ENCODE results near the gene RGPD3. TPM values are rescaled to one million over a fixed set of nuclear protein-coding genes. Genes with fewer than 3 reads are reported as not detected.
"Not testable (repeated sequence)": the region's sequence is repeated elsewhere in the genome, so short reads cannot be mapped to it uniquely, and the experiment has no call there.

RGPD3 gene
- 0.07 and 0.17 TPM in 2 replicates for total RNA-seq (ENCODE audit: low replicate concordance)
- long read RNA-seq = 0 reads

DNA sequence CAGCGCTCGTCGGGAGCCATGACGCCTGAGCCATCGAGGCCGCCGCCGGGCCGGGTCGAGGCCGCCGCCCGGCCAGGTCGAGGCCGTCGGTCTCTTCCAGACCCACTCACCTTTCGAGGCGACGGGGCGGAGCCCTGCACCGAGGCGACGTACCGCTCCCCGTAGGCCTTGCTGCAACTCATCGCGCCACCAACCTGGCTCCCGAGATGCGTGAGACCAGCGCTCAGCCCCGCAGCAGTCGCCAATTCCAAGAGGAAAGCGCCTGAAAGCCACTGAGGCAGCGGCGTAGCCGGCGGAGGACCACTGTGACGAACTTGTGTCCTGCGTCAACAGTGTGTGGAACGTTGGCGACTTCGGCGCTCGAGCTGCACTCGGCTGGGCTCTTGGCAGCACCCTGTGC lies at the start of gene RGPD3:
TSS of gene RGPD3 (minus strand) at position 307 of the 400 bp plus-strand sequence. CDS start at position 182, 125 bp downstream.
- H3K4me3 Mint-ChIP-seq; H3K4me1 Mint-ChIP-seq (ENCODE audit: unreplicated experiment); H3K36me3 Mint-ChIP-seq; DNase-seq (ENCODE audit: extremely low spot score, unreplicated experiment); H3K27me3 Mint-ChIP-seq; H3K27ac Mint-ChIP-seq; H3K9me3 Mint-ChIP-seq: not testable (repeated sequence)

- Mint-ChIP-seq H3K4me1 (ENCODE audit: unreplicated experiment) (no peaks in the 10 kb centered on the region), H3K36me3 (no peaks in the 10 kb centered on the region), H3K27ac (no peak overlapping the region)
These were observed 49.1 kb upstream of the RGPD3 start for GRCh38 chr2:106517329-106517728.

GRCh38 chr2:106516864-106517263 lies 48.7 kb upstream of the RGPD3 start:
- Mint-ChIP-seq H3K27me3 (no peaks in the 10 kb centered on the region), H3K4me3 (no peak overlapping the region), H3K36me3 (no peaks in the 10 kb centered on the region), H3K4me1 (ENCODE audit: unreplicated experiment) (no peaks in the 10 kb centered on the region), H3K9me3 (no peaks in the 10 kb centered on the region), H3K27ac (no peak overlapping the region)
- no peak for DNase-seq (ENCODE audit: extremely low spot score, unreplicated experiment)
- TF ChIP-seq CTCF (conservative IDR thresholded peaks at IDR 0.05) = no peak

More at GRCh38 chr2:106517329-106517728, 49.1 kb upstream of the RGPD3 start:
- no peak overlapping the region for H3K4me3 Mint-ChIP-seq
- no peak for DNase-seq (ENCODE audit: extremely low spot score, unreplicated experiment)
- no peaks in the 10 kb centered on the region for H3K9me3 Mint-ChIP-seq
- no peaks in the 10 kb centered on the region for H3K27me3 Mint-ChIP-seq
- TF ChIP-seq CTCF (conservative IDR thresholded peaks at IDR 0.05) = no peak

GRCh38 chr2:106516436-106516835 lies 48.2 kb upstream of the RGPD3 start:
- H3K27ac Mint-ChIP-seq = no peak overlapping the region
- no peaks in the 10 kb centered on the region for H3K4me1 Mint-ChIP-seq (ENCODE audit: unreplicated experiment)

GRCh38 chr2:106514827-106515226 lies 46.6 kb upstream of the RGPD3 start:
- H3K4me3 Mint-ChIP-seq; H3K27ac Mint-ChIP-seq; DNase-seq (ENCODE audit: extremely low spot score, unreplicated experiment); H3K9me3 Mint-ChIP-seq; H3K27me3 Mint-ChIP-seq; H3K36me3 Mint-ChIP-seq; H3K4me1 Mint-ChIP-seq (ENCODE audit: unreplicated experiment): not testable (repeated sequence)

More at GRCh38 chr2:106516436-106516835, 48.2 kb upstream of the RGPD3 start:
- H3K36me3 Mint-ChIP-seq = no peaks in the 10 kb centered on the region
- H3K4me3 Mint-ChIP-seq = no peak overlapping the region
- no peaks in the 10 kb centered on the region for H3K9me3 Mint-ChIP-seq
- H3K27me3 Mint-ChIP-seq = no peaks in the 10 kb centered on the region
- DNase-seq (ENCODE audit: extremely low spot score, unreplicated experiment) = no peak
- no peak for TF ChIP-seq CTCF (conservative IDR thresholded peaks at IDR 0.05)

GRCh38 chr2:106513391-106513790 lies 45.2 kb upstream of the RGPD3 start:
- not testable (repeated sequence) for H3K36me3 Mint-ChIP-seq; DNase-seq (ENCODE audit: extremely low spot score, unreplicated experiment); H3K27ac Mint-ChIP-seq; H3K9me3 Mint-ChIP-seq; H3K27me3 Mint-ChIP-seq; H3K4me1 Mint-ChIP-seq (ENCODE audit: unreplicated experiment); H3K4me3 Mint-ChIP-seq

DNA sequence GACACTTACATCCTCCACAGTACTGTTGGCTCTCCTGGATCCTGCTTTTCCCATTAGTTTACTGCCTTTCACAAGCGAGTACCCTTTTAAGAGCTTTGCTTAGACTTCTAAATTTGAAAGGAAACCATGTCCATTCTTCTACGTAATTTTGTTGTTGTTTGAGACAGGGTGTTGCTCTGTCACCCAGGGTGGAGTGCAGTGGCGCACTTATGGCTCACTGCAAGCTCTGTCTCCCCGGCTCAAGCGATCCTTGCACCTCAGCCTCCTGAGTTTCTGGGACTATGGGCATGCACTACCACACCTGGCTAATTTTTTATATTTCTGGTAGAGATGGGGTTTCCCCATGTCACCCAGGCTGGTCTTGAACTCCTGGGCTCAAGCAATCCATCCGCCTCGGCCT lies 43.7 kb upstream of the RGPD3 start:
- H3K9me3 Mint-ChIP-seq; DNase-seq (ENCODE audit: extremely low spot score, unreplicated experiment); H3K4me3 Mint-ChIP-seq; H3K36me3 Mint-ChIP-seq; H3K27me3 Mint-ChIP-seq; H3K4me1 Mint-ChIP-seq (ENCODE audit: unreplicated experiment); H3K27ac Mint-ChIP-seq: not testable (repeated sequence)

- not testable (repeated sequence) for H3K4me3 Mint-ChIP-seq; H3K27me3 Mint-ChIP-seq; H3K36me3 Mint-ChIP-seq; H3K9me3 Mint-ChIP-seq; H3K27ac Mint-ChIP-seq; DNase-seq (ENCODE audit: extremely low spot score, unreplicated experiment); H3K4me1 Mint-ChIP-seq (ENCODE audit: unreplicated experiment)
These were observed 43.3 kb upstream of the RGPD3 start for GRCh38 chr2:106511476-106511901.

DNA sequence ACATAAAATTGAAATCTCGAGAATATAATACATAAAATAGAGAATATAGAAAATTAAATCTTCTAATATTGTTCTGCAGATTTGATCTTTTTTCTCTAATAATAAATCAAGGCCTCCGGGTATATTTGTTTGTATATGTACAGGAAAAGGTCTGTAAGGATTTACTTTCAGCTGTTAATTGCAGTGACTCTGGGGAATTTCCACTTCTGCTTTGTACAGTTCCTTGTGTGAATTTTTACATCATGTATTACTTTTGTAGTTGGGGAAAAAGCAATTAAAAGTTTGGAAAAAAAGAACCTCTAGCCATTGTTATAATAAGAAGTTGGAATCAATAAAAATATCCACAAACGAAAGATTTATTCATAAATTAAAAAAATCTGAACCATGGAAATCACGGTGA lies 42.6 kb upstream of the RGPD3 start:
- not testable (repeated sequence) for H3K27ac Mint-ChIP-seq; H3K4me1 Mint-ChIP-seq (ENCODE audit: unreplicated experiment); H3K27me3 Mint-ChIP-seq; H3K36me3 Mint-ChIP-seq; DNase-seq (ENCODE audit: extremely low spot score, unreplicated experiment); H3K9me3 Mint-ChIP-seq; H3K4me3 Mint-ChIP-seq

DNA sequence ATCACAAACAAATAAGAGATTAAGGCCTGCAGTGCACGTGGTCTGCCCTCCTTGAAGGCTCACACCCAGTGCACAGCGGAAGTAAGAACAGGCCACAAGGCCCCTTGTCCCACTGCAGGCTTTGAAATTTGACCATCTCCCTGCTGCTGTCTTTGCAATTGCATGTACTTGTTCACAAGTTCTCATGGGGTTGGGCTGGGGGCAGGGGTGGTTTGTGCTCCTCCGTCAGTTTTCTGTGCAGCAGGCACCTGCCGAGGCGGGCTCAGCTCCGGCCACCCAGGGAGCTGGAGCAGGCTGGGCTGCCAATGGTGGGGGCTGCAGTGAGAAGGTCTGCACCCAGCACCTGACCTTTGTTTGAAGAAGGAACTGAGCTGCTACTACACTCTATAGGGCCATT lies 41.2 kb upstream of the RGPD3 start:
- H3K36me3 Mint-ChIP-seq; H3K27me3 Mint-ChIP-seq; H3K9me3 Mint-ChIP-seq; DNase-seq (ENCODE audit: extremely low spot score, unreplicated experiment); H3K4me3 Mint-ChIP-seq; H3K27ac Mint-ChIP-seq; H3K4me1 Mint-ChIP-seq (ENCODE audit: unreplicated experiment): not testable (repeated sequence)

DNA sequence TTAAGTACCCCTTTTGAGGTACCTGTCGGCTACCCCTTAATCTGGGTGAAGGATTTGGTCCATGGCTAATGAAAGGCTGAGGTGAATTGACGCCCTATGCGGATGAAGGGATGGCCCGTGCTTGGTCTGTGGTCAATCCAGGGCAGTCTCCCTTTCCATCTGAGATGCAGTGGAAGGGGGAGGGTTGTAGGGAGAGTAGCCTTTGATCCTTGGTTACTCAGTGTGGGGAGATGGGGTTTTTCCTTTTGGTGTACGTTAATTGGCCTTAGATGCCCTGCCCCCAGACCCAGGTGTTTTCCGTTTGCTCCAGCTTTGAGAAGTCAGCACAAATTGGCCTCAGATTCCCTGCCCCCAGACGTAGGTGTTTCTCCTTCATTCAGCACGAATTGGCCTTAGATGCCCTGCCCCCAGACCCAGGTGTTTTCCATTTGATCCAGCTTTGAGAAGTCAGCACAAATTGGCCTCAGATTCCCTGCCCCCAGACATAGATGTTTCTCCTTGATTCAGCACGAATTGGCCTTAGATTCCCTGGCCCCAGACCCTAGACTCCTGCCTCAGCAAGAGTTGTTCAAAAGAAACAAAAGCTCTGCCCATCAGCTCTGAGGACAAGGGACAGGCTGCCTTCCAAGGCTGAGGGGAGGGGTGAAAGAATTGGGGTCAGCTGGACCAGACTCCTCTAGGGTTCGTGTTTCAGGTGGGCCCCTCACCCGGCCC lies 40.6 kb upstream of the RGPD3 start:
- not testable (repeated sequence) for H3K27me3 Mint-ChIP-seq; H3K9me3 Mint-ChIP-seq; DNase-seq (ENCODE audit: extremely low spot score, unreplicated experiment); H3K4me3 Mint-ChIP-seq; H3K36me3 Mint-ChIP-seq; H3K27ac Mint-ChIP-seq; H3K4me1 Mint-ChIP-seq (ENCODE audit: unreplicated experiment)

All from type B pancreatic cell (in vitro differentiated cells).